ENCODE results near the gene DLG5. TPM values are rescaled to one million over a fixed set of nuclear protein-coding genes. Genes with fewer than 3 reads are reported as not detected.

Gene DLG5
- total and polyA plus RNA-seq, 4 donors: 6.6 to 33.2 (median 15.8) TPM

GRCh38 chr10:77756319-77757232, 170.0 kb downstream of the DLG5 start:
- H3K4me3 ChIP-seq: no peak overlapping the region
- no peaks in the 10 kb centered on the region for H3K36me3 ChIP-seq (ENCODE audit: control insufficient read depth in 4 of 4, insufficient read depth in 4 of 4, low read length in 4 of 4)
- 29 to 32% methylated on average over 12 of the region's 12 CpGs for WGBS, 2 donors
- DNase-seq: peak; percentile 51 to 67 (median 56)
- no peak for TF ChIP-seq CTCF (IDR thresholded peaks at IDR 0.05; ENCODE audit: control extremely low read depth, extremely low read depth)
- no peak overlapping the region for H3K9ac ChIP-seq (ENCODE audit: insufficient read depth in 1 of 2, low read length in 2 of 2)
- no peaks in the 10 kb centered on the region for H3K9me3 ChIP-seq (ENCODE audit: control insufficient read depth in 4 of 4, insufficient read depth in 3 of 4, low read length in 3 of 4)
- peaks cover 0 to 4% (median 0%) of the 10 kb centered on the region in 5 donors for H3K4me1 ChIP-seq (ENCODE audit: control insufficient read depth in 5 of 5, insufficient read depth in 5 of 5, low read length in 5 of 5)
- ATAC-seq (ENCODE audit: insufficient read depth, low FRiP score): no peak
- no peak overlapping the region for H3K27ac ChIP-seq (ENCODE audit: low read depth in 1 of 2, low read length in 1 of 2)
- no peaks in the 10 kb centered on the region for H3K27me3 ChIP-seq (ENCODE audit: control insufficient read depth in 3 of 3, insufficient read depth in 3 of 3, low read length in 2 of 3)

- Histone ChIP-seq H3K4me3 (no peak overlapping the region), H3K4me1 (ENCODE audit: control insufficient read depth in 5 of 5, insufficient read depth in 5 of 5, low read length in 5 of 5) (no peaks in the 10 kb centered on the region), H3K9ac (ENCODE audit: insufficient read depth in 1 of 2, low read length in 2 of 2) (no peak overlapping the region), H3K27ac (ENCODE audit: low read depth in 1 of 2, low read length in 1 of 2) (no peak overlapping the region), H3K27me3 (ENCODE audit: control insufficient read depth in 3 of 3, insufficient read depth in 3 of 3, low read length in 2 of 3) (no peaks in the 10 kb centered on the region), H3K36me3 (ENCODE audit: control insufficient read depth in 4 of 4, insufficient read depth in 4 of 4, low read length in 4 of 4) (no peaks in the 10 kb centered on the region), H3K9me3 (ENCODE audit: control insufficient read depth in 4 of 4, insufficient read depth in 3 of 4, low read length in 3 of 4) (peaks cover 0 to 5% (median 1%) of the 10 kb centered on the region in 4 donors)
- ATAC-seq (ENCODE audit: insufficient read depth, low FRiP score) (no peak), DNase-seq (no peak)
- 87 to 88% methylated on average over 13 of the region's 13 CpGs for WGBS, 2 donors
- no peak for TF ChIP-seq CTCF (IDR thresholded peaks at IDR 0.05; ENCODE audit: control extremely low read depth, extremely low read depth)
Observed at GRCh38 chr10:77746047-77746707, 180.4 kb downstream of the DLG5 start.

- H3K27ac ChIP-seq (ENCODE audit: low read depth in 1 of 2, low read length in 1 of 2): no peak overlapping the region
- H3K4me1 ChIP-seq (ENCODE audit: control insufficient read depth in 5 of 5, insufficient read depth in 5 of 5, low read length in 5 of 5): no peaks in the 10 kb centered on the region
- H3K9ac ChIP-seq (ENCODE audit: insufficient read depth in 1 of 2, low read length in 2 of 2): no peak overlapping the region
- no peak overlapping the region for H3K4me3 ChIP-seq
- H3K36me3 ChIP-seq (ENCODE audit: control insufficient read depth in 4 of 4, insufficient read depth in 4 of 4, low read length in 4 of 4): no peaks in the 10 kb centered on the region
- no peak for TF ChIP-seq CTCF (IDR thresholded peaks at IDR 0.05; ENCODE audit: control extremely low read depth, extremely low read depth)
- H3K27me3 ChIP-seq (ENCODE audit: control insufficient read depth in 3 of 3, insufficient read depth in 3 of 3, low read length in 2 of 3): no peaks in the 10 kb centered on the region
- 86 to 95% methylated on average over 4 of the region's 4 CpGs for WGBS, 2 donors
- ATAC-seq (ENCODE audit: insufficient read depth, low FRiP score) (no peak), DNase-seq (no peak)
- H3K9me3 ChIP-seq (ENCODE audit: control insufficient read depth in 4 of 4, insufficient read depth in 3 of 4, low read length in 3 of 4): peaks cover 0 to 6% (median 0%) of the 10 kb centered on the region in 4 donors
Observed at GRCh38 chr10:77744245-77744644, 182.3 kb downstream of the DLG5 start.
